B cell (primary cell): ENCODE results near the gene PHTF2. TPM values are rescaled to one million over a fixed set of nuclear protein-coding genes. Genes with fewer than 3 reads are reported as not detected.
A peak's percentile ranks its signal among the peaks of the same experiment; 100 is the strongest.
"Not testable (repeated sequence)": the region's sequence is repeated elsewhere in the genome, so short reads cannot be mapped to it uniquely, and the experiment has no call there.

Experiments
- ATAC-seq: fragments of 200-7000 bp; cut with Tn5 transposase; one replicate; pipeline ENCODE4 v1.10.0; 2021; ENCODE audit warnings: low read depth, mild to moderate bottlenecking, moderate number of reproducible peaks, moderate library complexity
- CTCF ChIA-PET: fragments of 350-600 bp; sonication (Branson Sonifier 250); formaldehyde crosslinking; loops from one replicate; lab custom pipeline; 2021; ENCODE audit warnings: antibody characterized with exemption, inconsistent platforms; lab: Charles Lee
- POLR2A ChIA-PET: fragments of 350-600 bp; sonication (Branson Sonifier 250); formaldehyde crosslinking; loops from one replicate; lab custom pipeline; 2021; ENCODE audit warnings: antibody characterized with exemption; lab: Charles Lee
- DNase-seq: peaks from one replicate; pipeline ENCODE4 v3.0.0; 2013
- H2AFZ ChIP-seq: 2 replicates; pipeline ENCODE4 v1.6.1; 2012; ENCODE audit warnings: mild to moderate bottlenecking, low read depth, low read length; ENCODE audit not compliant: insufficient read depth, poor library complexity, severe bottlenecking
- H3K27ac ChIP-seq, 2 donors: 1 replicate in 1 of 2; 2 replicates in 1 of 2; pipeline ENCODE4 v1.5.1; 2012 to 2013; ENCODE audit warnings: low read length in 2 of 2, mild to moderate bottlenecking in 2 of 2, moderate library complexity in 1 of 2
- H3K27me3 ChIP-seq, 4 experiments: fragments of 200-600 bp in 1 of 4; sonication (generic) in 1 of 4; replicated peaks in 1 of 4; 1 replicate in 2 of 4; 2 replicates in 2 of 4; pipeline versions ENCODE4 v1.6.1 to v1.7.0; 2013 to 2016; ENCODE audit warnings: low read length in 3 of 4, mild to moderate bottlenecking in 2 of 4, mixed read lengths in 1 of 4, moderate library complexity in 1 of 4; ENCODE audit not compliant: insufficient read depth in 4 of 4, control insufficient read depth in 3 of 4; ENCODE audit errors: control extremely low read depth in 1 of 4
- H3K36me3 ChIP-seq, 2 experiments: replicated peaks in 1 of 2; 1 replicate in 1 of 2; 2 replicates in 1 of 2; pipeline versions ENCODE4 v1.6.1 to v1.7.1; 2013; ENCODE audit warnings: low read length in 1 of 2; ENCODE audit not compliant: insufficient read depth in 2 of 2, control insufficient read depth in 1 of 2; ENCODE audit errors: control extremely low read depth in 1 of 2, extremely low read depth in 1 of 2
- H3K4me1 ChIP-seq, 2 donors: fragments of 200-600 bp in 1 of 2; sonication (generic) in 1 of 2; 1 replicate in 1 of 2; 2 replicates in 1 of 2; pipeline versions ENCODE4 v1.5.1 to v1.6.1; 2013 to 2017; ENCODE audit warnings: low read length in 2 of 2; ENCODE audit not compliant: control insufficient read depth in 2 of 2, insufficient read depth in 2 of 2
- H3K4me2 ChIP-seq: replicated peaks from 2 replicates; pipeline ENCODE3; 2012; ENCODE audit warnings: mild to moderate bottlenecking, low read depth, low read length; ENCODE audit not compliant: poor library complexity, severe bottlenecking
- H3K4me3 ChIP-seq, 5 experiments: fragments of 200-600 bp in 1 of 5; sonication (generic) in 1 of 5; 1 replicate in 3 of 5; 2 replicates in 2 of 5; pipeline versions ENCODE4 v1.5.1 to v1.7.0; 2011 to 2016; ENCODE audit warnings: low read length in 4 of 5, mild to moderate bottlenecking in 4 of 5, low read depth in 2 of 5, control low read depth in 1 of 5, moderate library complexity in 1 of 5; ENCODE audit not compliant: insufficient read depth in 1 of 5; ENCODE audit errors: control extremely low read depth in 1 of 5, extremely low read depth in 1 of 5
- H3K79me2 ChIP-seq: fragments of 200-600 bp; sonication (generic); one replicate; pipeline ENCODE4 v1.6.0; 2016; ENCODE audit warnings: low read length; ENCODE audit not compliant: control insufficient read depth, insufficient read depth
- H3K9ac ChIP-seq: fragments of 200-600 bp; sonication (generic); 2 replicates; pipeline ENCODE4 v1.6.1; 2017; ENCODE audit warnings: mild to moderate bottlenecking, low read length, moderate library complexity
- H3K9me3 ChIP-seq, 3 donors: one replicate each; pipeline versions ENCODE4 v1.6.1 to v1.7.1; 2013; ENCODE audit warnings: low read length in 2 of 3; ENCODE audit not compliant: control insufficient read depth in 2 of 3, insufficient read depth in 1 of 3; ENCODE audit errors: control extremely low read depth in 1 of 3
- H4K20me1 ChIP-seq: 2 replicates; pipeline ENCODE4 v1.6.0; 2012; ENCODE audit warnings: mild to moderate bottlenecking, low read length; ENCODE audit not compliant: insufficient read depth, control insufficient read depth, poor library complexity, severe bottlenecking
- H3K27ac Mint-ChIP-seq: one replicate; pipeline ENCODE4 v1.8.0; 2021; ENCODE audit warnings: mixed read lengths
- H3K27me3 Mint-ChIP-seq: one replicate; pipeline ENCODE4 v1.8.0; 2021; ENCODE audit warnings: mixed read lengths
- H3K4me1 Mint-ChIP-seq: one replicate; pipeline ENCODE4 v1.8.0; 2021; ENCODE audit warnings: mixed read lengths
- H3K4me3 Mint-ChIP-seq: one replicate; pipeline ENCODE4 v1.8.0; 2021; ENCODE audit warnings: mixed read lengths
- H3K9me3 Mint-ChIP-seq: one replicate; pipeline ENCODE4 v1.8.0; 2022; ENCODE audit warnings: mixed read lengths; ENCODE audit not compliant: insufficient read depth
- CTCF ChIP-seq: fragments of 200-600 bp; IDR thresholded peaks from one replicate; pipeline ENCODE4 v1.8.0; 2022; ENCODE audit warnings: antibody characterized with exemption, mild to moderate bottlenecking
- EZH2 ChIP-seq: IDR thresholded peaks from 2 replicates; pipeline ENCODE4 v1.6.1; 2012; ENCODE audit warnings: borderline replicate concordance, low read depth, mild to moderate bottlenecking, moderate library complexity, low read length; ENCODE audit not compliant: insufficient read depth, poor library complexity, severe bottlenecking
- WGBS: methylation state at CpG from one replicate; pipeline ENCODE4 v1.1.5; 2013; ENCODE audit warnings: missing lambda C conversion rate; ENCODE audit not compliant: insufficient coverage; 5-methylcytosine and 5-hydroxymethylcytosine counted together
- intact Hi-C: fragments of 100-400 bp; cut with micrococcal nuclease; formaldehyde crosslinking; loops from one replicate; pipeline ENCODE4 v1.10.0; 2022
- polyA plus RNA-seq: library from polyadenylated mRNA; depleted of rRNA; stranded (reverse); fragments of >200 nt; gene quantifications from 2 replicates; pipeline ENCODE4 v1.2.3, GENCODE V29; 2012
- total RNA-seq, 2 donors: library from RNA; stranded (reverse); fragments of 120-200 nt in 1 of 2; gene quantifications; 1 replicate in 1 of 2; 2 replicates in 1 of 2; pipeline versions ENCODE4 v1.2.3 to v1.2.4, GENCODE V29; 2013 to 2022

Gene PHTF2
- total and polyA plus RNA-seq, 2 donors (not counting 1 experiment from before 2014, with no cell fraction given): 35.3 to 44.8 TPM

GRCh38 chr7:77833136-77833535 is 34.6 kb downstream of the PHTF2 start:
- Histone ChIP-seq H3K27me3 (no peaks in the 10 kb centered on the region), H3K27ac (no peak overlapping the region), H3K9ac (no peak overlapping the region), H3K36me3 (no peaks in the 10 kb centered on the region), H3K4me1 (peaks cover 51 to 64% of the 10 kb centered on the region in 2 donors), H3K9me3 (peaks cover 0 to 4% (median 0%) of the 10 kb centered on the region in 3 donors), H4K20me1 (peaks cover 3% of the 10 kb centered on the region), H3K4me3 (no peak overlapping the region), H3K4me2 (no peak overlapping the region), H2AFZ (no peak overlapping the region), H3K79me2 (peaks cover 95% of the 10 kb centered on the region)
- CTCF ChIA-PET: interaction anchor here (0.9 to 1.2 kb wide), 2 partner anchors 15 to 22 kb away, joined by 3 to 7 read pairs; no protein-coding TSS in a partner anchor
- no CpG with 5 or more reads among the region's 1 CpG for WGBS
- intact Hi-C loops: no loop called here
- Mint-ChIP-seq H3K4me1 (peaks cover 71% of the 10 kb centered on the region), H3K4me3 (no peak overlapping the region), H3K27me3 (no peaks in the 10 kb centered on the region), H3K27ac (peak overlapping the region; percentile 11), H3K9me3 (no peaks in the 10 kb centered on the region)
- no peak for ATAC-seq
- no peak for DNase-seq
- POLR2A ChIA-PET: interaction anchor here (1.3 kb wide), 1 partner anchor 137 kb away, joined by 3 read pairs; the partner anchor contains the start of gene RSBN1L
- TF ChIP-seq EZH2 (no peak), CTCF (no peak)

GRCh38 chr7:77836425-77836824 is 37.9 kb downstream of the PHTF2 start:
- H3K27ac ChIP-seq, H3K4me3 ChIP-seq, POLR2A ChIA-PET, H3K4me3 Mint-ChIP-seq, H3K27me3 Mint-ChIP-seq, H3K9me3 ChIP-seq, H3K9ac ChIP-seq, H3K36me3 ChIP-seq, H3K27me3 ChIP-seq, CTCF ChIA-PET, H3K9me3 Mint-ChIP-seq, H2AFZ ChIP-seq, ATAC-seq, H3K4me2 ChIP-seq, DNase-seq: not testable (repeated sequence)
- no CpG with 5 or more reads among the region's 2 CpGs for WGBS
- Histone ChIP-seq H3K79me2 (peaks cover 96% of the 10 kb centered on the region), H4K20me1 (peaks cover 12% of the 10 kb centered on the region), H3K4me1 (peaks cover 33 to 52% of the 10 kb centered on the region in 2 donors)
- peak overlapping the region; percentile 61 for H3K27ac Mint-ChIP-seq
- peaks cover 63% of the 10 kb centered on the region for H3K4me1 Mint-ChIP-seq
- intact Hi-C loops: loop anchor here (5.0 kb wide), 1 partner anchor 34 kb away; no protein-coding TSS in a partner anchor
